HG03442 (cell line): Measurements from ENCODE around the gene PNMT.
"Not testable (repeated sequence)": the region's sequence is repeated elsewhere in the genome, so short reads cannot be mapped to it uniquely, and the experiment has no call there.

Source experiments
- ATAC-seq: cut with Tn5 transposase; IDR thresholded peaks from one replicate; pipeline ENCODE4 v1.9.1; 2021; ENCODE audit warnings: mild to moderate bottlenecking, moderate library complexity; ENCODE audit not compliant: unreplicated experiment

Gene PNMT

DNA sequence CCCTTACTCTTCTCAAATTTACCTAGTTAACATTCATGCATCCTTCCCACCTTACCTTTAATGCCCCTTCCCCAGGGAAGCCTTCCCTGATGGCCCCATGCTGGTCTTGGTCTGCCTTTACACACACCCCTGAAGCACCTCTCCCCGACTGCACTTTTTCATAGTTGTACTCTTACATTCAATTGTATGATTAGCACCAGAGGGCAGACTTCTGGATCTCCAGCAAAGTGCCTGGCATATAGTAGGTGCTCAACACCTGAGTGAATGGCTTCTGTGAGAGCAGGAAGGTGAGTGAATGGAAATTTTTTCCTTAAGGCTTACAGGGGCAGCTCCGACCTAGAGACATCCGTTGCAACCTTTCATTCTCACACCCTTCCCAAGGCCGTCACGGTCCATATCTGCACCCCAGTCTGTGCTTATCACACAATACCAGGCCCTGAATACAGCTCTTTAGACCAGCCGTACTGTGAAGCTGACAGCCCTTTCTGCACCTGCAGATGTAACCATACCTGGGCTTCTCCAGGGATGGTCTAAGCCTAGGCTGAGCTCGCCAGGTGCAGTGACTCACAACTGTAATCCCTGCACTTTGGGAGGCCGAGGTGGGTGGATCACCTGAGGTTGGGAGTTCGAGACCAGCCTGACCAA is 15.2 kb downstream of the PNMT start:
- no peak for ATAC-seq

DNA sequence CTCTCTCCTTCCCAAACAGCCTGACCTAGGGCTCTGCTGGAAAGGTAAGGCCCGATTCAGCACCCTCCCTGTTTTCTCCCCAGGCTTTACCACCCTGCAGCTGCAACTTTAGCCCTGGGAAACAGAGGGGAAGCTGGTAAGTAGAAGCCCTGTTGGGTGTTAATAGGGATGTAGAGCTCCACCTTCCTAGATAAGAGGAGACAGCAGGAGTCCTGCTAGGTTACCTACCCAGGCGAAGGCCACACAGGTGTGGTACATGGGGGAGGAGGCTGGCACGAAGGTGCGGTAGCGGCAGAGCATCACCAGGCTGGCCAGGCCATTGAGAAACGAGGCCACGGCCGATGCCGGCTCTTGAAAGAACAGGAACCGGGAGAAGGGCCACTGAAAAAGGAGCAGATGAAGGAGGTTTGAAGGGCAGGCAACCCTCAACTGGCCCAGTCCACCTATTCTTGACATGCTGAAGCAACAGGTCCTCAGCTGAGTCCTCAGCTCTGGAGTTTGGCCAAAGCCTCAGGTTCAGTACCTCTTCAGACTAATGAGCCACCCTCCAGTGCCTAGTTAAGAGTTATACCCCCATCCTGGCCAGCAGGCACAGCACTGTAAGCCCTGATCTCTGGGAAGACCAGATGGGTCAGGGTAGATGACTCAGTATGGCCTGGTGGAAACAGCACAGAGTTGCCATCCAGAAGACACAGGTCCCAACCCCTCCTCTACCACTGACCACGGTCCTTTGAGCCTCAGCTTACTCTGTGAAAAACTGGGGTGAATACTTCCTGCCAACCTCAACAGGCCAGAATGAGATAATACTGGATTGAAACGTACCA is 16.3 kb downstream of the PNMT start:
- no peak for ATAC-seq

DNA sequence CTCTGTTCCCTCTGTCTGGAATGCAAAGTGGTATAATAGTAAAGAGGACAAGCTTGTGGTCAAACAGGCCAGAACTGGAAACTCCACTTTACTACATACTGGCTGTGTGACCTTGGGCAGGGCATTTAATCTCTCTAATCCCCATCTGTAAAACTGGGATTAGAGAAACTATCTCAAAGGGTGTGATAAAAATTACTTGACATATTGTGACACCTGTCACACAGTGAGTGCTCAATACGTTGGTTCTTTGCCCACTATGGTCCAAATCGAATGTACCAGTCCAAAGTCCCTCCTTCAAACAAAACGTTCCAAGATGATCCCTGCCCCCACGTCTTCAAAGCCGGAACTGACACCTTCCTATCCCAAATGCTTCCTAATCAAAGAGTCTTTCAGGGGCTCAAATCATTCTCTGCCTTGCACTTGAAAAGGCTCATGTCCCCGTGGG is 18.9 kb downstream of the PNMT start:
- no peak for ATAC-seq

DNA sequence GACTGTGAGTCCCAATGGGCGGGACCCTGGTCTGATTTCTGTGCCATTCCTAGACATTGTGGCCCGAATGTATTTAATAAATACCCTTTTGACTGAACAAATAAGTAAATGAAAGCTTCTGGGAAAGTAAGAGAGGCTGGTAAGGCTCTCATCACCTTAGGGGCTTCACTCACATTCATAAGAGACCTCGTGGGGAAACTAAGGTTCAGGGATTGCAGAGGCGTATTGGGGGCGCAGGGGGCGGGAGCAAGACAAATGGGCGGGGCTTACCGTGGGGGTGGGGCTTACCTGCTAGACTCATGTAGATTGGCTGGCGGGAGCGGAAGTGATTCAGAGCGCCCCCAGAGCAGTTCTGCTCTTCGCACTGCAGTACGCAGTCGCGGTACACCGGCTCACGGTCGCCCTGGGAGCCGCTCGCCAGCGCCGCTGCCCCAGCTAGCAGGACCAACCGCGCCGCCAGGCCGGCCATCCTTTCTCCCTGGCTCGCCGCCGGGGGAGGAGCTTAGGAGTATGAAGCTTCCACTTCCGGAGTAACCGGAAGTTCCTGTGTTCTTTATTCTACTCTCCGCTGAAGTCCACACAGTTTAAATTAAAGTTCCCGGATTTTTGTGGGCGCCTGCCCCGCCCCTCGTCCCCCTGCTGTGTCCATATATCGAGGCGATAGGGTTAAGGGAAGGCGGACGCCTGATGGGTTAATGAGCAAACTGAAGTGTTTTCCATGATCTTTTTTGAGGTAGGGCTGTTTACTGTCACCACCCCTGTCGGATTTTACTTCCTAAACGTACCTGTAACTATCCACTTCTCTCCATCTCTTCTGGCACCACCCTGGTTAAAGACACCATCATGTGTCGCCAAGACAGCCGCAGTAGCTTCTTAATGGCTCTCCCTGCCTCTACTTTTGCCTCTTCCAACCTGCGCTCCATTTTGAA is 19.6 kb downstream of the PNMT start, which contains the start of gene PGAP3:
TSS of gene PGAP3 (minus strand) at position 512 of the 929 bp plus-strand sequence. CDS start at position 469, 43 bp downstream.
- ATAC-seq, result peak; percentile 88

DNA sequence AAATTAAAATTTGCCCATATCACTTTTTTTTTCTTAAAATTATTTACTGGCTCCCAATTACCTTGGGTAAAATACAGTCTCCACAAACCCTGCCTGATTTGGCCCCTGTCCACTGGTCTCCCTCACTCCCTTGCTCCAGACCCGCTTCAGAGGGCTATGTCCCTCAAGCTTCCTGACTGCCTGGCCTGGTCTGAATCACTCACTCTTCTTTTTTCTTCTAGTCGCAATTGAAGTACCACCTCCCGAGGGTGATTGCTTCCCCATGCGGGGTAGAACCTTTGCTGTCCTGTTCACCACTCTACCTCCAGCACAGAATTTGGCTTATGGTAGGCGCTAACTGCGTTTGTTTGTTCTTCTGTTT is 20.2 kb downstream of the PNMT start:
- ATAC-seq, result no peak

DNA sequence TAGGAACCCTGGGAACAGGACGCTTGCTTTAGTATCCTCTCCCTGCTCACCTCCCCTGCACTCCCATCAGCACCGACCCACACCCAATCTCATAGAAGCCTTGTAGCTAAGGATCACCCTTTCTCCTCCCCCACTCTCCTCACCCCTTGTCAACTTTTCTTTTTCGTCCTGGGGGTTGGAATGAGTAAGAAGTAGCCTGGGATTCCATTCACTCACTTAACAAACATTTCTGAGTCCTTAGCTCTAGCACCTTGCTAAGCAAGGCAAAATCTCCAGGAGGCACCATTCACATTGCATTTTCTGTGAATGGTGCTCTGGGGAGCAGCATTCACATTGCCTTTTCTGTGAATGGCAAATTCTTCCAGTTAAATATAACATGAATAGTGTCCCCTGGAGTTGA is 20.7 kb downstream of the PNMT start:
- no peak for ATAC-seq

DNA sequence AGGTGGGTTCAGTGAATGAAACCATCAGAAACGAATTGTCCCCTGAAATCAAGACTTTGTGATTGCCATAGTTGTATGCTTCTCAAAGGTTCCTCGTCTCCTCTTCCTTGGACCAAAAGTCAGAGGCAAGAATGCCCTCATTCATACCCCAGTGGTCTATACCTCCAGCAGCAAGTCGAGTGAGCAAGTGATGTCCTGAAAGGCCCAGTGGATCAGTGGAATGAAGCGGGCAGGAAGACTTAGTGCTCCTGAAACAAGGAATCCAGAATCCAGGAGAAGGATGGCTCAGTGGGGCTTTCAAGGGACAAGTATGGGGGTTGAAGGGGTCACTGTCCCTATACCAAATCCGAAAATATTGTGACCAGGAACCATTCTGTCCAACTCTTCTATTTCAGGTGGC is 26.3 kb downstream of the PNMT start:
- ATAC-seq, result no peak

DNA sequence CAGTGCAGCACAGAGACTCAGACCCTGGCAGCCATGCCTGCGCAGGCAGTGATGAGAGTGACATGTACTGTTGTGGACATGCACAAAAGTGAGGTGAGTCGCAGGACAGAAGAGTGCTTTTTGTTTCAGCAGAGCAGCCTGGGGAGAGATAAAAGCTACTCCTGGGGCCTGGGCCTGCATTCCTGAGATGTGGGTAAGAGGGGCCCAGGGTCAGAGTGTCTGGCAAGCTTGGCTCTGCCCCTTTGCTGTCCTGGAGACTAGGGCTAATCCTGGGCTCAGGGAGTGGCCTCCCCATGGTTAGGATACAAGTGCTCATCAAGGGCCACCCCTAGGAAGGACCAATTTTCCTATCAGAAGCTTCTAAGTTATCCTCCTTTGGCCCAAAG is 26.8 kb downstream of the PNMT start:
- ATAC-seq, result no peak

DNA sequence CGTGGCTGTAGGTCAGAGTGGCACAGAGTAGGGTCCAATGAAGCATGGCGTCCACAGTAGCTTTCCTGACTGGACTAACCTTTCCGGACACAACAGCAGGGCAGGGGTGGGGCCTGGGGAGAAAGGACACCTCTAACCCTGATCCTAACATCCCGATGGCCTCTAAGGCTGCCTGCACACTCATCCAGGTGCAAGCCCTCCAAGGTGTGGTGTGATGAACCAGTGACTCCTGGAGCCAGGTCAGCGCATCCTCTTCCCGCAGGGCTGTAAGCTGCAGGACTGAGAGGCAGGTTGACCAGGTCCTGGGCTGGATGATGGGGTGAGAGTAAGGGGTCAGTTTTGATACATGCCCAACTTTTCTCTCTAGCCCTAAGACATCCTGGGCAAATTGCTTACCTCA is 28.5 kb downstream of the PNMT start:
- no peak for ATAC-seq

DNA sequence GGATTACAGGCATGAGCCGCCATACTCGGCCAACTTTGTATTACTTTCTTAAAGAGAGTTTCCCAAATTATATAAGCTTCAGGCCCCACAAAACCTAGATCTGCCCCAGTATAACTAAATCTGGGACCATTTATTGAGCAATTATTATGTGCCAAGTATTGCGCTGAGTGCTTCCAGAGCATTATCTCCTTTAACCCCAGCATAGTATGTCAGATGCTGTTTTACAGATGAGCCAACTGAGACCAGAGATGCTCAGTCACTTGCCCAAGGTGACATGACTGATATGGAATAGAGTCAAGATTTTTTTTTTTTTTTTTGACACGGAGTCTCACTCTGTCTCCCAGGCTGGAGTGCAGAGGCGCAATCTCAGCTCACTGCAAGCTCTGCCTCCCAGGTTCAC is 29.7 kb downstream of the PNMT start:
- ATAC-seq, result no peak

DNA sequence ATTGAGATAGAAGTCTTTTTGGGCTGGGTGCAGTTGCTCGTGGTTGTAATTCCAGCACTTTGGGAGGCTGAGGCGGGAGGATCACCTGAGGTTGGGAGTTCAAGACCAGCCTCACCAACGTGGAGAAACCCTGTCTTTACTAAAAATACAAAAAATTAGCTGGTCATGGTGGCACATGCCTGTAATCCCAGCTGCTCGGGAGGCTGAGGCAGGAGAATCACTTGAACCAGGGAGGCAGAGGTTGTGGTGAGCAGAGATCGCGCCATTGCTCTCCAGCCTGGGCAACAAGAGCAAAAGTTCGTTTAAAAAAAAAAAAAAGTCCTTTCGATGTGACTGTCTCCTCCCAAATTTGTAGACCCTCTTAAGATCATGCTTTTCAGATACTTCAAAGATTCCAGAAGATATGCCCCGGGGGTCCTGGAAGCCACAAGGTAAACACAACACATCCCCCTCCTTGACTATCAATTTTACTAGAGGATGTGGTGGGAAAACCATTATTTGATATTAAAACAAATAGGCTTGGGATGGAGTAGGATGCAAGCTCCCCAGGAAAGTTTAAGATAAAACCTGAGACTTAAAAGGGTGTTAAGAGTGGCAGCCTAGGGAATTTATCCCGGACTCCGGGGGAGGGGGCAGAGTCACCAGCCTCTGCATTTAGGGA is 31.0 kb downstream of the PNMT start:
- ATAC-seq, result not testable (repeated sequence)

DNA sequence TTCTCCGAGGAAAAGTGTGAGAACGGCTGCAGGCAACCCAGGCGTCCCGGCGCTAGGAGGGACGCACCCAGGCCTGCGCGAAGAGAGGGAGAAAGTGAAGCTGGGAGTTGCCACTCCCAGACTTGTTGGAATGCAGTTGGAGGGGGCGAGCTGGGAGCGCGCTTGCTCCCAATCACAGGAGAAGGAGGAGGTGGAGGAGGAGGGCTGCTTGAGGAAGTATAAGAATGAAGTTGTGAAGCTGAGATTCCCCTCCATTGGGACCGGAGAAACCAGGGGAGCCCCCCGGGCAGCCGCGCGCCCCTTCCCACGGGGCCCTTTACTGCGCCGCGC is 31.5 kb downstream of the PNMT start, which contains the start of gene ERBB2:
TSS of gene ERBB2 (plus strand) at position 247 of the 330 bp plus-strand sequence. CDS start 175 bp downstream, outside the sequence.
- no peak for ATAC-seq

DNA sequence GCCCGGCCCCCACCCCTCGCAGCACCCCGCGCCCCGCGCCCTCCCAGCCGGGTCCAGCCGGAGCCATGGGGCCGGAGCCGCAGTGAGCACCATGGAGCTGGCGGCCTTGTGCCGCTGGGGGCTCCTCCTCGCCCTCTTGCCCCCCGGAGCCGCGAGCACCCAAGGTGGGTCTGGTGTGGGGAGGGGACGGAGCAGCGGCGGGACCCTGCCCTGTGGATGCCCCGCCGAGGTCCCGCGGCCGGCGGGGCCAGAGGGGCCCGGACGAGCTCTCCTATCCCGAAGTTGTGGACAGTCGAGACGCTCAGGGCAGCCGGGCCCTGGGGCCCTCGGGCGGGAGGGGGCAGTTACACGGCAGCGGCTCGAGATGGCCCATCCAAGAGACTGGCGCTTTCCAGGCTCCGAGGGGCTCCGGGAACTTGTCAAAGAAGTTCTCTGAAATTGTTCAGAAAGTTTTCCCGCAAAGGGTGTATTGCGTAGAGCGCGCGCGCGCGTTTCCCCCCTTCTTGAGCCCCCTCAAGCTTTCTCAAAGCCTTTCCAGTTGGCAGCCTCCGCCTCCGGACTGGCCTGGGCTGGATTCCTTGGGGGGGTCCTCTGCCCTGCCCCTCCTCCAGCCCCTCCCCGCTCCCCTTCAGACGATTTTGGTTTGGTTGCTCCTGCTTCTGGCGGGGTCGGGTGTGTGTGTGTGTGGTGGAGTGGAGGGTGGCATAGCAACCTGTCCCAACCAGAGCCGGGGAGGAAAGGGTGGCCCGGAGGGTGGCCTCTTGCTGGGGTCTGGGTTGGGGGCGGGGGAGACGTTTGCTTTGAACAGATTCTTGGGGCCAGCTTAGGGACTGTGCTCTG is 32.1 kb downstream of the PNMT start:
- no peak for ATAC-seq

DNA sequence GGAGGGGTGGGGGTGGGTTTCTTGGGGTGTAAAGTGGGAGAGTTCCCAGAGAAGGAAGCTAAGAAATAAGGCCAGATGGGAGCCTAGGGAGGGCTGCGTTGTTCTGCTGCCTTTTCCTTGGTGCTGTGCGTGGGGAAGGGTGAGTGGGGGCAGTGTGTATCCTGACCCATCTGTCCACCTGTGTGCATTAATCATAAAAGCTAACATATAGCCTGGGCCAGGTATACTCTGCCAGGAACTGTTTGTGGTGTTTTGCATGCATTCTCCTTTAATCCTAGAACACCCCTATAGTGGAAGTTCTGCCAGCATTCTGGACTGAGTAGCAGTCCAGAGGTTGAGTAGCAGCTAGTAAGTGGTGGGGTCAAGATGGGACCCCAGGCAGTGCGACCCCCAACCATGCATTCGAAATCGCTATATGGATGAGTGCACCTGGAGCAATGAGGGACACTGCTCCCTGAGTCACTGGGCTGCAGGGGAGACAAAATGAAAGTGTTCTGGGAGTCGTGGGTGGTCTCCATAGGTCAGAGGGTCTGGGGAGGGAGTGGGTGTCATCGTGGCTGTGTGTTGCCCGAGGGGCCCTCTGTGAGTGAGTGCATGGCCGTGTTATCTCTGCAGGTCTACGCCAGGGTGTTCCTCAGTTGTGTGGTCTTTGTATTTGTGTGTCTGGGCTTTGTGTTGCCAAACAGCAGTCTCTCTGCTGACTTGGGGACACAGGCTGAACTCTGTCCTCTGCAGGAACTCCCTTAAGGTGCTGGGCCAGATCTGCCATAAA is 32.9 kb downstream of the PNMT start:
- ATAC-seq, result no peak

DNA sequence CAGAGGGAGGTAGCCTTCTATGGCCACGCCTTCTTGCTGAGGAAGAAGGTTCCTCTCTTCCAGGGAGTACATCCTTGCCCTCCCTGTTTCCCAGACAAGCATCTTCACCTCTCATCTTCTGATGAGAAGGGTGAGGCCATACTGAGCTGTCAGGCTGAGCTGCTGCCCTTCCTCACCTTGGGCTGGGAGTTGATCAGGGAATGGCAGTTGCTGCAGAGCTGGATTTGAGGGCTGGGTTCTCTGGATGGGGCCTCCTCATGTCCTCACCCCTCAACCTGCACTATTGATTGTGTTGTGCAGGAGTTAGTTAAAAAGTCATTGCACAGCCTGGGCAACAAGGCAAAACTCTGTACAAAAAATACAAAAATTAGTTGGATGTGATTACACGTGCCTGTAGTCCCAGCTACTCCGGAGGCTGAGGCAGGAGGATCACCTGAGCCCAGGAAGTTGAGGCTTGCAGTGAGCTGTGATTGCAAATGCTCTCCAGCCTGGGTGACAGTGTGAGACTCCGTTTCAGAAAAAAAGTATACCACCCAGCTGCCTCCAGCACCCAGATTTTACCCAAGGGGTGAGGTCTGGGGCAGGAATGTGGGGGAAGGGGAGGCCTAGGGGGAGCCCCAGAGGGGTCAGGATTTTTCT is 33.6 kb downstream of the PNMT start:
- ATAC-seq, result no peak

DNA sequence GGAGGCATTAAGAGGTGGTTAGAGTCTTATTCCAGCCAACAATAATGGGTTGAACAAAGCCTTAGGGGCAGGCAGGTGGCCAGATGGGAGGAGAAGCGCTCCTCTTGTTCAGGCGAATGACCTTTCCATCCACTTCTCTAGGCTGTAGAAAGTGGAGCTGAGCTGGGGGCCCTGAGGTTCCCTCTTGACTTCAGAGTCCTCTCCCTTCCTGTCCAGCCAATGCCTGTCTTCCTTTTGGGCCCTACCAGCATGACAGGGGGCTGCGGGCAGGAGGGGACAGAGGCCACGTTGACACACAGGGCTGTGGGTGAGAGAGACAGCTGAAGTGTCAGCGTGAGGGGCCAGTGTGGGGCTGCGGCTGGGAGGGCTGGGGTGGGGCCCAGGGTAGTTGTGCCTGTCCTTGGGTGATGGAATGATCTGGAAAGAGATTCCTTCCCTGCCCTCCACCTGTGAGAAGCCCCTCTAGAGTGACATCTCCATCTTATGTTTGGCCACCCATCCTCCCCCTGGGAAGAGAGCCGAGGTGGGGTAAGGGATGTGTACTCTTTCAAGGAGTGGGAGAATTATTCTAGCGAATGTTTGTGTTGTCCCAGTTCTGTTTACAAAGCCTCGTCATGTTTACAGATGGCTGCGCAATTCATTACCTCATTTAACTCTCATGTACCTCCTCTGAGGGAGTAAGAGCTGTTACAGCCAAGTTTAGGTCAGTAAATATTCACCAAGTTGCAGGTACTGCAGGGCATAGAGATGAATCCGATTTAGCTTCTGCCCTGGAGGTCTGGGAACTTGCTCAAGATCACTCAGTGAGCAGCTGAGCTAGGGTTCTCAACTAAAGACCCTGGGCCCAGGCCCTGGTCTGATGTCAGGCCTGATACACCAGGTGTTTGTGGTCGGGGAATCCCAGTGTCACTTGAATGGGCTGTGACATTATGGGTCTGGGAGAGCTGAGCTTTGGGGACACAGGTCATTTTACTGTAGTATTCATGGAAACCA is 34.9 kb downstream of the PNMT start:
- no peak for ATAC-seq

DNA sequence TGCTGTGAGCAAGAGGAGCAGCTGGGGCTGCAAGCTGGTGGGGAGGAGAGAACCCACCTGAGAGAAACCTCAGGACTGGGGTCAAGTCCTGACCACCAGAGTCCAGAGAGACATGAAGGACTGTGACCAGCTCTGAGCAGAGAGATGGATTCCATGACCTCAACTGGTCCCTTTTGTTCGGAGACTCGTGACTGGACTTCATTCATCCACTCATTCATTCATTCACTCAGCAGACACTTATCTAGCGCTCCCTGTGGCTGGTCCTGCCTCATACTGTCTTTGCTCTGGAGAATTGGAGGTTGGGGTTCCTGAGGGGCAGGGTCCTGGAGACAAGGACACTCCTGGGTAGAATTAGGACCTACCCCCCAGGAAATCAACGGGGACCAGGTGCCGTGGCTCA is 35.7 kb downstream of the PNMT start:
- no peak for ATAC-seq
